Measurements from ENCODE around the gene METTL8. TPM values are rescaled to one million over a fixed set of nuclear protein-coding genes. Genes with fewer than 3 reads are reported as not detected.

The METTL8 gene
- total and polyA plus RNA-seq, 11 donors, result 4.2 to 18.5 (median 9.0) TPM

GRCh38 chr2:171460537-171460936 lies 26.7 kb upstream of the METTL8 start:
- no peak overlapping the region for H3K4me3 ChIP-seq
- TF ChIP-seq POLR2A (IDR thresholded peaks at IDR 0.05) (no peak), CTCF (IDR thresholded peaks at IDR 0.05) (no peak)
- intact Hi-C loops (cut with DNase I), result no loop called here
- peaks cover 0 to 47% (median 38%) of the 10 kb centered on the region in 9 donors for H3K36me3 ChIP-seq
- ATAC-seq (no peak), DNase-seq (no peak)
- H3K9me3 ChIP-seq, result peaks cover 0 to 14% (median 0%) of the 10 kb centered on the region in 12 donors
- no peaks in the 10 kb centered on the region for H3K27me3 ChIP-seq
- no peaks in the 10 kb centered on the region for H3K4me1 ChIP-seq
- no peak overlapping the region for H3K27ac ChIP-seq
- WGBS, 4 donors, result 93 to 100% (median 99%) methylated on average over 1 of the region's 1 CpG

GRCh38 chr2:171459498-171459897 lies 25.7 kb upstream of the METTL8 start:
- Histone ChIP-seq H3K36me3 (peaks cover 0 to 58% (median 49%) of the 10 kb centered on the region in 9 donors), H3K4me1 (no peaks in the 10 kb centered on the region), H3K4me3 (no peak overlapping the region), H3K27me3 (no peaks in the 10 kb centered on the region), H3K27ac (no peak overlapping the region), H3K9me3 (peaks cover 0 to 14% (median 0%) of the 10 kb centered on the region in 12 donors)
- ATAC-seq (no peak), DNase-seq (no peak)
- intact Hi-C loops (cut with DNase I), result no loop called here
- TF ChIP-seq CTCF (IDR thresholded peaks at IDR 0.05), result no peak

- DNase-seq, result no peak
- TF ChIP-seq POLR2A (IDR thresholded peaks at IDR 0.05), result no peak
- no peak for TF ChIP-seq CTCF (IDR thresholded peaks at IDR 0.05)
Observed at GRCh38 chr2:171452773-171453172, 19.0 kb upstream of the METTL8 start.

GRCh38 chr2:171451074-171451473 lies 17.3 kb upstream of the METTL8 start:
- DNase-seq (no peak), ATAC-seq (no peak)
- Histone ChIP-seq H3K4me1 (no peaks in the 10 kb centered on the region), H3K36me3 (peaks cover 0 to 97% (median 86%) of the 10 kb centered on the region in 9 donors), H3K27me3 (no peaks in the 10 kb centered on the region), H3K27ac (no peak overlapping the region), H3K9me3 (peaks cover 0 to 4% (median 0%) of the 10 kb centered on the region in 12 donors), H3K4me3 (no peak overlapping the region)
- TF ChIP-seq POLR2A (IDR thresholded peaks at IDR 0.05), result no peak
- no peak for TF ChIP-seq CTCF (IDR thresholded peaks at IDR 0.05)
- intact Hi-C loops (cut with DNase I), result no loop called here

More at GRCh38 chr2:171452773-171453172, 19.0 kb upstream of the METTL8 start:
- intact Hi-C loops (cut with DNase I), result no loop called here
- peaks cover 0 to 8% (median 0%) of the 10 kb centered on the region in 12 donors for H3K9me3 ChIP-seq
- H3K36me3 ChIP-seq, result peaks cover 0 to 91% (median 84%) of the 10 kb centered on the region in 9 donors
- no peak overlapping the region for H3K27ac ChIP-seq
- WGBS, 4 donors, result 94 to 97% (median 96%) methylated on average over 4 of the region's 4 CpGs
- H3K27me3 ChIP-seq, result no peaks in the 10 kb centered on the region
- no peaks in the 10 kb centered on the region for H3K4me1 ChIP-seq
- no peak overlapping the region for H3K4me3 ChIP-seq
- no peak for ATAC-seq
